Stimulated activated CD8-positive, alpha-beta memory T cell treated with anti-CD3 and anti-CD28 coated beads, Interleukin-15, amount 100 ng/mL, for 1 hour (primary cell): Measurements from ENCODE around the gene CCSER1.
"Not testable (repeated sequence)": the region's sequence is repeated elsewhere in the genome, so short reads cannot be mapped to it uniquely, and the experiment has no call there.

Experiments used
- DNase-seq: peaks from one replicate; pipeline ENCODE4 v3.0.0-alpha.2; 2020; ENCODE audit warnings: low read depth

Gene CCSER1

GRCh38 chr4:91064157-91064853 is 937.1 kb downstream of the CCSER1 start:
- no peak for DNase-seq

- no peak for DNase-seq
Measured at GRCh38 chr4:91065117-91065516, 937.9 kb downstream of the CCSER1 start.

GRCh38 chr4:91070736-91071135 is 943.5 kb downstream of the CCSER1 start:
- DNase-seq: no peak

- no peak for DNase-seq
Measured at GRCh38 chr4:91076147-91076546, 949.0 kb downstream of the CCSER1 start.

GRCh38 chr4:91085961-91086360 is 958.8 kb downstream of the CCSER1 start:
- DNase-seq: no peak

GRCh38 chr4:91087743-91088142 is 960.5 kb downstream of the CCSER1 start:
- no peak for DNase-seq

DNA sequence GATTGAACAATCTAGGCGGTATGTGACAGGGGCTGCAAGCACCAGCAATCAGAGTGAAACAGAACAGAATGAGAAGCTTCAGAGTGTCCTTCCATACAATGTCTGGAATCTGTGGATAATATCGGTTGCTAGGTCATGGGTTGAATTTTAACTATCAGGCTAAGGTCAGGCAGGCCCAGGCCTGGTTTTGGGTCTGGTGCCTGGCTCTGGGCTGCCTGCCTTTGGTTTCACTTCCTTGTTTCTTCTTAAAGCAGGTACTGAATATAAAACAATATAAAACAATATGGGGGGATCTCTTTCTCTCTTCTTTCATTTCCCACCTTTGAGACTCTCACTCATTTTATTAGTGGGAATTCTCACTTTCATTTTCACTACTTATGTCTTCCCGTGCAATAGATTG is 962.0 kb downstream of the CCSER1 start:
- no peak for DNase-seq

- DNase-seq: no peak
Measured at GRCh38 chr4:91092398-91092980, 965.3 kb downstream of the CCSER1 start.

- DNase-seq: not testable (repeated sequence)
Measured at GRCh38 chr4:91094220-91094619, 967.0 kb downstream of the CCSER1 start.

GRCh38 chr4:91099666-91100065 is 972.5 kb downstream of the CCSER1 start:
- DNase-seq: no peak

DNA sequence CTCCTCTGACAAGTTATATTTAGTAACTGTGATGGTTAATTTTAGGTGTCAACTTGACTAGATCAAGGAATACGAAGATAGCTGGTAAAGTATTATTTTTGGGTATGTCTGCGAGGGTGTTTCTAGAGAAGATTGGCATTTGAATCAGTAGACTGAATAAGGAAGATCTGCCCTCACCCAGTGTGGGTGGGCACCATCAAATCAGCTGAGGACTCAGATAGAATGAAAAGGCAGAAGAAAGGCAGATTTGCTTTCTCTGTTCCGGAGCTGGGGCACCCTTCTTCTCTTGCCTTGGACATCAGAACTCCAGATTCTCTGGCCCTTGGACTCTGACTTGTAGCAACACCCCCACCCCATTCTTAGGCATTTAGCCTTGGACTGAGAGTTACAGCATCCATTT is 981.6 kb downstream of the CCSER1 start:
- no peak for DNase-seq

DNA sequence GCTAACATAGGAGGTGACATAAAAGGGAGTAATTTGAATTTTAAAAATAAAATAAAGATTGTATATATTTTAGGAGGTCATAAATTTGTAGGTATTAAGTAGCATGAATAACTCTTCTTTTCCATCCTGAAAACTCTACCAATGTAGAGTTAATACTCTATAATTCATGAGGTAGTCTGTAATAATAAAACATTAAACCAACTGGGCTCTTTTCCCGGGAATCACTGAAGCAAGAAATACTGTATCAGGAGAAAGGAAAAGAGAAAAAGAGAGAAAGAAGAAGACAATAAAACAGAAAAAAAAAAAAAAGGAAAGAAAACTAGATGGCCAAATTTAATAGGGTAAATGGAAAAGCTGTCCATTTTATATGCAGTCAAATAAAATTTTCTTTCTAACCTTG is 984.4 kb downstream of the CCSER1 start:
- DNase-seq: no peak

DNA sequence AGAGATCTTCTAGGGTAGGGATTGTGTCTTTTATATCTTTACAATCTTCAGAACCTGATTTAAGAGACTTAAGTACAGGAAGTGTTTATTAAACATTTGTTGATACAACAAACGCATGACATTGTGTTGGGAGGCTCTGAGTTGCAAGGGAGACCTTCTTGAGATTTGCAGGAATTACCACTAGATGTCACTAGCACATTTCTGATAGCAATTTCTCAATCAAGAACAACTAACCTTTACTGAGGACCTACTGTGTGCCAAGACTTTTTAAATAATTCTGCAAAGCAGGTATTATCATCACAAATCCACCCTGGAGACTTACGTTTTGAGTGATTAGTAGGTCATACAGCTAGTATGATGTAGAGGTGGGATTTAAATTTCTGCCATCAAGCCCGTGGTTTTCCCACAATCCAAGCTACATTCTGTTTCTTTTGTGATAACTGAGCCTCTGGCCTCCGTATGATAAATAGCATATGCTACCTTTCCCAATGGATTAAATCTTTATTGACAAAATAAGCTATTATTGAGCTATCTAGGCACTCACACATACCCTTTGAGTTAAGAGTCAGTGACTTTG is 986.0 kb downstream of the CCSER1 start:
- no peak for DNase-seq

DNA sequence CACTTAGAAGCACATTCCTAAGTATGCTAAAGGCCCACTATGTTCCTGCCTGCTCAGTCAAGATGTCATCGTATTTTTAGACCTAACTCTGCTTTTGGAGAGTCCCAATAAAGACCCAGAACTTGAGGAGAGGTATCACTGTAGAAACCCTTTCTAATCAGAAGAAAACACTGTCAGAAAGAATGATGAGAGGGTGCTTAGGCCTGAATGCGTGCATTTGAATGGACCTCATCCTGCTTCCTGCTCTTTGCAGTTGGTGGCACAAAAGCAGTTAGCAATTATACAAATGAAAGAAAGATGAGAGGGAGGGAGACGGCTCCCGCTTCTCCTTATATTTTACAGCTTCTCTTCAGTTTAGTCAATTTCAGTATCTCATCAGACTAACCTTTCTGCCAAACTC is 987.2 kb downstream of the CCSER1 start:
- DNase-seq: no peak

DNA sequence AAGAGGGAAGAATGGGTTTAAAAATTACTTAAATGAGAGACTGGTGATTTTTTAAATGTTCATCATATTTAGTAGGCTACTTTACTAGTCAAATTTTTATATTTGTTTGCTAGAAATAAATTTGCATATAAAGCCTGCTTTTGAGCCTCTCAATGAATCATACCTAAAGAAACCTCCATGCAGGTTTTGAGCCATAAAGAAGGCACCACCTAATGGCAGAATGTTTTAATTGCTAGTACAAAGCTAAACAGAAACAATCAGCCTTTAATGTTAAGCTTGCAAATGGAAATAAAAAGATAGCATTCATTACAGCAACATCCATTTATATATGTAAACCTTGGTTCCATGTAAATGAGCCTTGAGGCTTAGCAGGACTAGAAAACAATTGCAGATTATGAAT is 989.7 kb downstream of the CCSER1 start:
- DNase-seq: no peak

- no peak for DNase-seq
Measured at GRCh38 chr4:91118597-91118996, 991.4 kb downstream of the CCSER1 start.

DNA sequence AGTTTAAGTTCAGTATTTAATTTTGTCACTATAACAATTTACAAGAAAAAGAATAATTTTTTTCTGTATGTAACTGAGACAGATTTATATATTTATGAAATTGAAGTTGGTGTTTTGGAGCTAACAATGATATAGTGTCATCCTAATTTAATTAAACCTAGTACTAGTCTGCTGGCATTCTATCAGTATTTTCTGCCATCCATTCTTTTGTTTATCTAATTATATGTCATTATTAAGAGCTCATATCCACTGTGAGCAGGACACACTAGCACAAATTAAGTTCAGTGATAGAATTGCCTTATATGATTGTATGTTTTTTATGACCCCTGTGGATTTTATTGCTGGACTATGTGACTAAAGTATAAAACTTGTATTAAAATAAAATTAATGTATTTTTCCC is 996.5 kb downstream of the CCSER1 start:
- DNase-seq: no peak

- no peak for DNase-seq
Measured at GRCh38 chr4:91127192-91127591, 1000.0 kb downstream of the CCSER1 start.

DNA sequence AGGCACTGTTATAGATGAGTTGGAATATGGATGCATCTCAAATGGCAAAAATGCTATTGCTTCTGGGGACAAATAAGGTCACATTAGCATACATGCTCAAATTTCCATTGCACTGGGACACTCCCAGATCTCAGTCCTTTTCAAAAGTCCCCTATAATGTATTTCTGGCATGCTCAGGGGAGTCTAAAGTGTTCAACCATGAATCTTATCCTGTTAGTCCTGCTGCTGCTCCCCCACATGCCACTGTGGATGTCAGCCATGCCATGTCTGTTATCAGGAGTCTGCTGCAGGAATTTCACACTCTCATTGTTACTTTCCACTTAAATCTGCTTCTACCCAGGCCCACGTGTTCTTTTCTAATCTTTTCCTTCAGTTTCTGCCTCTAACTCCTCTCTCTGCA is 1000.6 kb downstream of the CCSER1 start:
- DNase-seq: no peak

- no peak for DNase-seq
Measured at GRCh38 chr4:91128519-91128918, 1001.3 kb downstream of the CCSER1 start.

GRCh38 chr4:91147067-91147466 is 1019.9 kb downstream of the CCSER1 start:
- no peak for DNase-seq

DNA sequence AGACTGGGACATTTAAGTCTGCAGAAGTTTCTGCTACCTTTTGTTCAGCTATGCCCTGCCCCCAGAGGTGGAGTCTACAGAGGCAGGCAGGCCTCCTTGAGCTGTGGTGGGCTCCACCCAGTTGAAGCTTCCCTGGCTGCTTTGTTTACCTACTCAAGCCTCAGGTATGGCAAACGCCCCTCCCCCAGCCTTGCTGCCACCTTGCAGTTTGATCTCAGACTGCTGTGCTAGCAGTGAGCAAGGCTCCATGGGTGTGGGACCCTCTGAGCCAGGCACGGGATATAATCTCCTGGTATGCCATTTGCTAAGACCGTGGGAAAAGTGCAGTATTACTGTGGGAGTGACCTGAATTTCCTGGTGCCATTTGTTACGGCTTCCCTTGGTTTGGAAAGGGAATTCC is 1026.8 kb downstream of the CCSER1 start:
- DNase-seq: not testable (repeated sequence)

DNA sequence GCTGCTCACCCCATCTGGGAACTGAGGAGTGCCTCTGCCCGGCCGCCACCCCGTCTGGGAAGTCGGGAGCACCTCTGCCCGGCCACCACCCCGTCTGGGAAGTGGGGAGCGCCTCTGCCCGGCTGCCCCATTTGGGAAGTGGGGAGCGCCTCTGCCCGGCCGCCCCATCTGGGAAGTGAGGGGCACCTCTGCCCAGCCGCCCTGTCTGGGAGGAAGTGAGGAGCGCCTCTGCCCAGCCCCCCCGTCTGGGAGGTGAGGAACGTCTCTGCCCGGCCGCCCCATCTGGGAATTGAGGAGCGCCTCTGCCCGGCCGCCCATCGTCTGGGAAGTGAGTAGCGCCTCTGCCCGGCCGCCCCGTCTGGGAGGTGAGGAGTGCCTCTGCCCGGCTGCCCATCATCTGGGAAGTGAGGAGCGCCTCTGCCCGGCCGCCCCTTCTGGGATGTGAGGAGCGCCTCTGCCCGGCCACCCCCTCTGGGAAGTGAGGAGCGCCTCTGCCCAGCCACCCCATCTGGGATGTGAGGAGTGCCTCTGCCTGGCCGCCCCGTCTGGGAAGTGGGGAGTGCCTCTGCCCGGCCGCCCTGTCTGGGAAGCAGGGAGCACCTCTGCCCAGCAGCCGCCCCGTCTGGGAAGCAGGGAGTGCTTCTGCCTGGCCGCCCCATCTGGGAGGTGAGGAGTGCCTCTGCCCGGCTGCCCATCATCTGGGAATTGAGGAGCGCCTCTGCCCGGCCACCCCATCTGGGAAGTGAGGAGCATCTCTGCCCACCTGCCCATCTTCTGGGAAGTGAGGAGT is 1040.9 kb downstream of the CCSER1 start:
- not testable (repeated sequence) for DNase-seq
